ENCODE data around the gene B4GALT2. TPM values are rescaled to one million over a fixed set of nuclear protein-coding genes. Genes with fewer than 3 reads are reported as not detected.
A peak's percentile ranks its signal among the peaks of the same experiment; 100 is the strongest.

The B4GALT2 gene
- total and polyA plus RNA-seq, 9 of the 15 experiments (the other 6 are each of a cell fraction or from before 2014, with no cell fraction given): 1.3 to 86.8 (median 43.8) TPM

DNA sequence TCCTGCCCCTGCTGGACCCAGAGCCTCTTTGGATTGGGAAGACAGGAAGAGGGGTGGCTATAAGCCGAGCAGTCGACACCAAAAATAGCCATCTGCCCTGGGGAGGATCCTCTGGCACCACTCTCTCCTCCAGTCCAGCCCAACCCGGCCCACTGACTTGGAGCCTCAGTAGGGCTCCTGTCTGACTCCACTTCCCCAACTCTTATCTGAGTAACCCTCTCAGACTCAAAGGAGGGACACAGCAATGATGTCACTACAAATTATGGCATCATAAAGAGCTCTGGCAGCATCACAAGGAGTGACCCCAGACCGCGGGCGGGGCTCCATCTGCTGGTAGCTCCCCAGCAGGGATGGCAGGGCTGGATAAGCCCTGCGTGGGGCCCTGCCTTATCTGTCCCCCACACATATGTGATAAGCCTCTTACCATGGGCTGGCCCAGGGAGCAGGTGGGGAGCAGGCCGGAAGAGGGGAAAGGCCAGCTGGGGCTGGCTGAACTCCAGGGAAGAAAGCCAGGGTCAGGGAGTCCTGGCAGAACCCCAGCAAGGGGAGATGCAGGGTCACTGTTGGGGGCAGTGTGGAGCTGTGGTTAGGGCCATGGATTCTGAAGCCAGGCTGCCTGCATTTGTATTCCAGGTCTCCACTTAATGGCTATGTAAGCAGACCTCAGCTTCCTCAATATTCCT lies 56.9 kb downstream of the B4GALT2 start (continued):
- no peak for TF ChIP-seq SMARCB1 (IDR thresholded peaks at IDR 0.05; ENCODE audit: insufficient read length, low read depth)
- TF ChIP-seq ZC3H11A (IDR thresholded peaks at IDR 0.05; ENCODE audit: low read depth, low read length): peak; percentile 85
- TF ChIP-seq, protein P1, sequence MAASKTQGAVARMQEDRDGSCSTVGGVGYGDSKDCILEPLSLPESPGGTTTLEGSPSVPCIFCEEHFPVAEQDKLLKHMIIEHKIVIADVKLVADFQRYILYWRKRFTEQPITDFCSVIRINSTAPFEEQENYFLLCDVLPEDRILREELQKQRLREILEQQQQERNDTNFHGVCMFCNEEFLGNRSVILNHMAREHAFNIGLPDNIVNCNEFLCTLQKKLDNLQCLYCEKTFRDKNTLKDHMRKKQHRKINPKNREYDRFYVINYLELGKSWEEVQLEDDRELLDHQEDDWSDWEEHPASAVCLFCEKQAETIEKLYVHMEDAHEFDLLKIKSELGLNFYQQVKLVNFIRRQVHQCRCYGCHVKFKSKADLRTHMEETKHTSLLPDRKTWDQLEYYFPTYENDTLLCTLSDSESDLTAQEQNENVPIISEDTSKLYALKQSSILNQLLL (CRISPR knock-in tag; IDR thresholded peaks at IDR 0.05; ENCODE audit: borderline replicate concordance): no peak
- TF ChIP-seq ARNT (IDR thresholded peaks at IDR 0.05): peak; percentile 97 to 99
- TF ChIP-seq, protein P2, sequence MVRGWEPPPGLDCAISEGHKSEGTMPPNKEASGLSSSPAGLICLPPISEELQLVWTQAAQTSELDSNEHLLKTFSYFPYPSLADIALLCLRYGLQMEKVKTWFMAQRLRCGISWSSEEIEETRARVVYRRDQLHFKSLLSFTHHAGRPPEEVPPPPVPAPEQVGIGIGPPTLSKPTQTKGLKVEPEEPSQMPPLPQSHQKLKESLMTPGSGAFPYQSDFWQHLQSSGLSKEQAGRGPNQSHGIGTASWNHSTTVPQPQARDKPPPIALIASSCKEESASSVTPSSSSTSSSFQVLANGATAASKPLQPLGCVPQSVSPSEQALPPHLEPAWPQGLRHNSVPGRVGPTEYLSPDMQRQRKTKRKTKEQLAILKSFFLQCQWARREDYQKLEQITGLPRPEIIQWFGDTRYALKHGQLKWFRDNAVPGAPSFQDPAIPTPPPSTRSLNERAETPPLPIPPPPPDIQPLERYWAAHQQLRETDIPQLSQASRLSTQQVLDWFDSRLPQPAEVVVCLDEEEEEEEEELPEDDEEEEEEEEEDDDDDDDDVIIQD (CRISPR knock-in tag; IDR thresholded peaks at IDR 0.05): peak; percentile 73; the same call in 1 of the 2 replicates
- peak; percentile 93 for TF ChIP-seq MYC (IDR thresholded peaks at IDR 0.05; ENCODE audit: low read depth, low read length)
- TF ChIP-seq MYC (CRISPR knock-in tag; IDR thresholded peaks at IDR 0.05; ENCODE audit: borderline replicate concordance, low read depth): 0 out of 2 replicates have a peak, but pooled peaks have one; percentile 3
- no peak for TF ChIP-seq ZNF232 (CRISPR knock-in tag; IDR thresholded peaks at IDR 0.05)
- TF ChIP-seq PTTG1 (tag; IDR thresholded peaks at IDR 0.05; ENCODE audit: low read depth): no peak
- peak; percentile 59; the same call in 1 of the 2 replicates for TF ChIP-seq ZNF561 (CRISPR knock-in tag; conservative IDR thresholded peaks at IDR 0.05)
- TF ChIP-seq, protein P3, sequence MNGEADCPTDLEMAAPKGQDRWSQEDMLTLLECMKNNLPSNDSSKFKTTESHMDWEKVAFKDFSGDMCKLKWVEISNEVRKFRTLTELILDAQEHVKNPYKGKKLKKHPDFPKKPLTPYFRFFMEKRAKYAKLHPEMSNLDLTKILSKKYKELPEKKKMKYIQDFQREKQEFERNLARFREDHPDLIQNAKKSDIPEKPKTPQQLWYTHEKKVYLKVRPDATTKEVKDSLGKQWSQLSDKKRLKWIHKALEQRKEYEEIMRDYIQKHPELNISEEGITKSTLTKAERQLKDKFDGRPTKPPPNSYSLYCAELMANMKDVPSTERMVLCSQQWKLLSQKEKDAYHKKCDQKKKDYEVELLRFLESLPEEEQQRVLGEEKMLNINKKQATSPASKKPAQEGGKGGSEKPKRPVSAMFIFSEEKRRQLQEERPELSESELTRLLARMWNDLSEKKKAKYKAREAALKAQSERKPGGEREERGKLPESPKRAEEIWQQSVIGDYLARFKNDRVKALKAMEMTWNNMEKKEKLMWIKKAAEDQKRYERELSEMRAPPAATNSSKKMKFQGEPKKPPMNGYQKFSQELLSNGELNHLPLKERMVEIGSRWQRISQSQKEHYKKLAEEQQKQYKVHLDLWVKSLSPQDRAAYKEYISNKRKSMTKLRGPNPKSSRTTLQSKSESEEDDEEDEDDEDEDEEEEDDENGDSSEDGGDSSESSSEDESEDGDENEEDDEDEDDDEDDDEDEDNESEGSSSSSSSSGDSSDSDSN (IDR thresholded peaks at IDR 0.05; ENCODE audit: borderline replicate concordance in 1 of 2, low read depth in 2 of 2, low read length in 2 of 2): peak in 1 of 2 experiments; percentile 73; a peak in 2 of 4 replicates
- no peak for TF ChIP-seq ADNP (tag; IDR thresholded peaks at IDR 0.05)
- TF ChIP-seq, protein P4, sequence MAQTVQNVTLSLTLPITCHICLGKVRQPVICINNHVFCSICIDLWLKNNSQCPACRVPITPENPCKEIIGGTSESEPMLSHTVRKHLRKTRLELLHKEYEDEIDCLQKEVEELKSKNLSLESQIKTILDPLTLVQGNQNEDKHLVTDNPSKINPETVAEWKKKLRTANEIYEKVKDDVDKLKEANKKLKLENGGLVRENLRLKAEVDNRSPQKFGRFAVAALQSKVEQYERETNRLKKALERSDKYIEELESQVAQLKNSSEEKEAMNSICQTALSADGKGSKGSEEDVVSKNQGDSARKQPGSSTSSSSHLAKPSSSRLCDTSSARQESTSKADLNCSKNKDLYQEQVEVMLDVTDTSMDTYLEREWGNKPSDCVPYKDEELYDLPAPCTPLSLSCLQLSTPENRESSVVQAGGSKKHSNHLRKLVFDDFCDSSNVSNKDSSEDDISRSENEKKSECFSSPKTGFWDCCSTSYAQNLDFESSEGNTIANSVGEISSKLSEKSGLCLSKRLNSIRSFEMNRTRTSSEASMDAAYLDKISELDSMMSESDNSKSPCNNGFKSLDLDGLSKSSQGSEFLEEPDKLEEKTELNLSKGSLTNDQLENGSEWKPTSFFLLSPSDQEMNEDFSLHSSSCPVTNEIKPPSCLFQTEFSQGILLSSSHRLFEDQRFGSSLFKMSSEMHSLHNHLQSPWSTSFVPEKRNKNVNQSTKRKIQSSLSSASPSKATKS (CRISPR knock-in tag; IDR thresholded peaks at IDR 0.05): 0 out of 2 replicates have a peak, but pooled peaks have one; percentile 3
- TF ChIP-seq HDGF (IDR thresholded peaks at IDR 0.05): no peak
- TF ChIP-seq, protein P5, sequence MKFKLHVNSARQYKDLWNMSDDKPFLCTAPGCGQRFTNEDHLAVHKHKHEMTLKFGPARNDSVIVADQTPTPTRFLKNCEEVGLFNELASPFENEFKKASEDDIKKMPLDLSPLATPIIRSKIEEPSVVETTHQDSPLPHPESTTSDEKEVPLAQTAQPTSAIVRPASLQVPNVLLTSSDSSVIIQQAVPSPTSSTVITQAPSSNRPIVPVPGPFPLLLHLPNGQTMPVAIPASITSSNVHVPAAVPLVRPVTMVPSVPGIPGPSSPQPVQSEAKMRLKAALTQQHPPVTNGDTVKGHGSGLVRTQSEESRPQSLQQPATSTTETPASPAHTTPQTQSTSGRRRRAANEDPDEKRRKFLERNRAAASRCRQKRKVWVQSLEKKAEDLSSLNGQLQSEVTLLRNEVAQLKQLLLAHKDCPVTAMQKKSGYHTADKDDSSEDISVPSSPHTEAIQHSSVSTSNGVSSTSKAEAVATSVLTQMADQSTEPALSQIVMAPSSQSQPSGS (CRISPR knock-in tag; IDR thresholded peaks at IDR 0.05): no peak
- TF ChIP-seq CHD2 (IDR thresholded peaks at IDR 0.05; ENCODE audit: low read depth, low read length): peak; percentile 50; the same call in 1 of the 2 replicates
- no peak; the same call in 1 of the 2 replicates for TF ChIP-seq CBX5 (IDR thresholded peaks at IDR 0.05; ENCODE audit: borderline replicate concordance, low read depth)
- TF ChIP-seq NFIC (IDR thresholded peaks at IDR 0.05): peak; percentile 100
- TF ChIP-seq ZNF668 (CRISPR knock-in tag; IDR thresholded peaks at IDR 0.05): peak; percentile 84; the same call in 1 of the 2 replicates

Measured in K562 (cell line).